H1 (cell line): Measurements from ENCODE around the gene NPR1.

Experiments
- CHD2 ChIP-seq: IDR thresholded peaks from 2 replicates; pipeline ENCODE4 v1.6.1; 2012; ENCODE audit warnings: low read length, improper control_type of control experiment
- POLR2AphosphoS5 ChIP-seq: IDR thresholded peaks from 2 replicates; pipeline ENCODE4 v1.6.1; 2011; ENCODE audit warnings: low read depth, low read length
- RAD21 ChIP-seq, 2 experiments: IDR thresholded peaks in 1 of 2; conservative IDR thresholded peaks in 1 of 2; 2 replicates each; pipeline ENCODE4 v1.6.1; 2011; ENCODE audit warnings: low read depth in 2 of 2, low read length in 2 of 2, improper control_type of control experiment in 1 of 2, inconsistent platforms in 1 of 2, mild to moderate bottlenecking in 1 of 2, moderate library complexity in 1 of 2
- SIN3A ChIP-seq, 2 experiments: IDR thresholded peaks in 1 of 2; conservative IDR thresholded peaks in 1 of 2; 2 replicates each; pipeline ENCODE4 v1.6.1; 2011 to 2012; ENCODE audit warnings: low read length in 2 of 2, improper control_type of control experiment in 1 of 2, low read depth in 1 of 2, mild to moderate bottlenecking in 1 of 2
- TEAD4 ChIP-seq: IDR thresholded peaks from 2 replicates; pipeline ENCODE4 v1.6.1; 2012; ENCODE audit warnings: low read depth, low read length, inconsistent platforms, mixed read lengths
- TF ChIP-seq, protein P1 (sequence below): fragments of 300-600 bp; sonication (generic); IDR thresholded peaks from 2 replicates; pipeline ENCODE4 v1.7.1; 2012; ENCODE audit warnings: low read length, moderate library complexity, mild to moderate bottlenecking, inconsistent platforms; ENCODE audit not compliant: insufficient replicate concordance

- TF ChIP-seq POLR2AphosphoS5 = no peak
- TF ChIP-seq, protein P1, sequence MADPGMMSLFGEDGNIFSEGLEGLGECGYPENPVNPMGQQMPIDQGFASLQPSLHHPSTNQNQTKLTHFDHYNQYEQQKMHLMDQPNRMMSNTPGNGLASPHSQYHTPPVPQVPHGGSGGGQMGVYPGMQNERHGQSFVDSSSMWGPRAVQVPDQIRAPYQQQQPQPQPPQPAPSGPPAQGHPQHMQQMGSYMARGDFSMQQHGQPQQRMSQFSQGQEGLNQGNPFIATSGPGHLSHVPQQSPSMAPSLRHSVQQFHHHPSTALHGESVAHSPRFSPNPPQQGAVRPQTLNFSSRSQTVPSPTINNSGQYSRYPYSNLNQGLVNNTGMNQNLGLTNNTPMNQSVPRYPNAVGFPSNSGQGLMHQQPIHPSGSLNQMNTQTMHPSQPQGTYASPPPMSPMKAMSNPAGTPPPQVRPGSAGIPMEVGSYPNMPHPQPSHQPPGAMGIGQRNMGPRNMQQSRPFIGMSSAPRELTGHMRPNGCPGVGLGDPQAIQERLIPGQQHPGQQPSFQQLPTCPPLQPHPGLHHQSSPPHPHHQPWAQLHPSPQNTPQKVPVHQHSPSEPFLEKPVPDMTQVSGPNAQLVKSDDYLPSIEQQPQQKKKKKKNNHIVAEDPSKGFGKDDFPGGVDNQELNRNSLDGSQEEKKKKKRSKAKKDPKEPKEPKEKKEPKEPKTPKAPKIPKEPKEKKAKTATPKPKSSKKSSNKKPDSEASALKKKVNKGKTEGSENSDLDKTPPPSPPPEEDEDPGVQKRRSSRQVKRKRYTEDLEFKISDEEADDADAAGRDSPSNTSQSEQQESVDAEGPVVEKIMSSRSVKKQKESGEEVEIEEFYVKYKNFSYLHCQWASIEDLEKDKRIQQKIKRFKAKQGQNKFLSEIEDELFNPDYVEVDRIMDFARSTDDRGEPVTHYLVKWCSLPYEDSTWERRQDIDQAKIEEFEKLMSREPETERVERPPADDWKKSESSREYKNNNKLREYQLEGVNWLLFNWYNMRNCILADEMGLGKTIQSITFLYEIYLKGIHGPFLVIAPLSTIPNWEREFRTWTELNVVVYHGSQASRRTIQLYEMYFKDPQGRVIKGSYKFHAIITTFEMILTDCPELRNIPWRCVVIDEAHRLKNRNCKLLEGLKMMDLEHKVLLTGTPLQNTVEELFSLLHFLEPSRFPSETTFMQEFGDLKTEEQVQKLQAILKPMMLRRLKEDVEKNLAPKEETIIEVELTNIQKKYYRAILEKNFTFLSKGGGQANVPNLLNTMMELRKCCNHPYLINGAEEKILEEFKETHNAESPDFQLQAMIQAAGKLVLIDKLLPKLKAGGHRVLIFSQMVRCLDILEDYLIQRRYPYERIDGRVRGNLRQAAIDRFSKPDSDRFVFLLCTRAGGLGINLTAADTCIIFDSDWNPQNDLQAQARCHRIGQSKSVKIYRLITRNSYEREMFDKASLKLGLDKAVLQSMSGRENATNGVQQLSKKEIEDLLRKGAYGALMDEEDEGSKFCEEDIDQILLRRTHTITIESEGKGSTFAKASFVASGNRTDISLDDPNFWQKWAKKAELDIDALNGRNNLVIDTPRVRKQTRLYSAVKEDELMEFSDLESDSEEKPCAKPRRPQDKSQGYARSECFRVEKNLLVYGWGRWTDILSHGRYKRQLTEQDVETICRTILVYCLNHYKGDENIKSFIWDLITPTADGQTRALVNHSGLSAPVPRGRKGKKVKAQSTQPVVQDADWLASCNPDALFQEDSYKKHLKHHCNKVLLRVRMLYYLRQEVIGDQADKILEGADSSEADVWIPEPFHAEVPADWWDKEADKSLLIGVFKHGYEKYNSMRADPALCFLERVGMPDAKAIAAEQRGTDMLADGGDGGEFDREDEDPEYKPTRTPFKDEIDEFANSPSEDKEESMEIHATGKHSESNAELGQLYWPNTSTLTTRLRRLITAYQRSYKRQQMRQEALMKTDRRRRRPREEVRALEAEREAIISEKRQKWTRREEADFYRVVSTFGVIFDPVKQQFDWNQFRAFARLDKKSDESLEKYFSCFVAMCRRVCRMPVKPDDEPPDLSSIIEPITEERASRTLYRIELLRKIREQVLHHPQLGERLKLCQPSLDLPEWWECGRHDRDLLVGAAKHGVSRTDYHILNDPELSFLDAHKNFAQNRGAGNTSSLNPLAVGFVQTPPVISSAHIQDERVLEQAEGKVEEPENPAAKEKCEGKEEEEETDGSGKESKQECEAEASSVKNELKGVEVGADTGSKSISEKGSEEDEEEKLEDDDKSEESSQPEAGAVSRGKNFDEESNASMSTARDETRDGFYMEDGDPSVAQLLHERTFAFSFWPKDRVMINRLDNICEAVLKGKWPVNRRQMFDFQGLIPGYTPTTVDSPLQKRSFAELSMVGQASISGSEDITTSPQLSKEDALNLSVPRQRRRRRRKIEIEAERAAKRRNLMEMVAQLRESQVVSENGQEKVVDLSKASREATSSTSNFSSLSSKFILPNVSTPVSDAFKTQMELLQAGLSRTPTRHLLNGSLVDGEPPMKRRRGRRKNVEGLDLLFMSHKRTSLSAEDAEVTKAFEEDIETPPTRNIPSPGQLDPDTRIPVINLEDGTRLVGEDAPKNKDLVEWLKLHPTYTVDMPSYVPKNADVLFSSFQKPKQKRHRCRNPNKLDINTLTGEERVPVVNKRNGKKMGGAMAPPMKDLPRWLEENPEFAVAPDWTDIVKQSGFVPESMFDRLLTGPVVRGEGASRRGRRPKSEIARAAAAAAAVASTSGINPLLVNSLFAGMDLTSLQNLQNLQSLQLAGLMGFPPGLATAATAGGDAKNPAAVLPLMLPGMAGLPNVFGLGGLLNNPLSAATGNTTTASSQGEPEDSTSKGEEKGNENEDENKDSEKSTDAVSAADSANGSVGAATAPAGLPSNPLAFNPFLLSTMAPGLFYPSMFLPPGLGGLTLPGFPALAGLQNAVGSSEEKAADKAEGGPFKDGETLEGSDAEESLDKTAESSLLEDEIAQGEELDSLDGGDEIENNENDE = no peak
- no peak for TF ChIP-seq RAD21 (IDR thresholded peaks at IDR 0.05 in 1 of 2, conservative IDR thresholded peaks at IDR 0.05 in 1 of 2; ENCODE audit: low read depth in 2 of 2, low read length in 2 of 2)
- TF ChIP-seq SIN3A (conservative IDR thresholded peaks at IDR 0.05 in 1 of 2, IDR thresholded peaks at IDR 0.05 in 1 of 2; ENCODE audit: low read depth in 1 of 2, low read length in 2 of 2) = no peak
- TF ChIP-seq CHD2 = no peak
- no peak for TF ChIP-seq TEAD4
Observed at GRCh38 chr1:153631047-153632022, 47.2 kb upstream of the NPR1 start.
